Vagina (tissue), 2 donors: ENCODE results near the gene DCDC2.

Experiments used
- CTCF ChIP-seq, 3 experiments: fragments of 450-650 bp in 2 of 3; fragments of 200-600 bp in 1 of 3; sonication (generic) in 1 of 3; IDR thresholded peaks; one replicate each; pipeline ENCODE4 v1.5.1; 2017 to 2019; ENCODE audit warnings: antibody characterized with exemption in 3 of 3, mild to moderate bottlenecking in 2 of 3, moderate library complexity in 2 of 3
- POLR2AphosphoS5 ChIP-seq, 2 donors: sonication (generic); formaldehyde crosslinking; IDR thresholded peaks; one replicate each; pipeline ENCODE4 v1.9.0; 2017; ENCODE audit warnings: antibody characterized with exemption in 2 of 2, mild to moderate bottlenecking in 2 of 2, low read depth in 1 of 2; ENCODE audit not compliant: insufficient read depth in 1 of 2

- TF ChIP-seq CTCF (IDR thresholded peaks at IDR 0.05): no peak
- TF ChIP-seq POLR2AphosphoS5 (IDR thresholded peaks at IDR 0.05; ENCODE audit: insufficient read depth in 1 of 2, low read depth in 1 of 2): no peak
Measured at GRCh38 chr6:24125980-24126379, 231.9 kb downstream of the DCDC2 start, which contains the start of gene NRSN1.
